ENCODE measurements around the gene CMKLR1. TPM values are rescaled to one million over a fixed set of nuclear protein-coding genes. Genes with fewer than 3 reads are reported as not detected.

Gene CMKLR1
- total RNA-seq, 1 donor from 2014 or later, result 47.5 TPM

- Mint-ChIP-seq H3K9me3 (ENCODE audit: unreplicated experiment) (no peaks in the 10 kb centered on the region), H3K27ac (ENCODE audit: unreplicated experiment) (peak overlapping the region; percentile 100), H3K4me3 (ENCODE audit: unreplicated experiment) (peak overlapping the region; percentile 19), H3K36me3 (ENCODE audit: unreplicated experiment) (peaks cover 3% of the 10 kb centered on the region), H3K27me3 (ENCODE audit: unreplicated experiment) (no peaks in the 10 kb centered on the region), H3K4me1 (ENCODE audit: unreplicated experiment) (peaks cover 78% of the 10 kb centered on the region)
- TF ChIP-seq CTCF (IDR thresholded peaks at IDR 0.05), result peak; percentile 54
- DNase-seq (ENCODE audit: extremely low spot score, unreplicated experiment), result peak; percentile 93
Observed at GRCh38 chr12:108302403-108303311, 36.5 kb downstream of the CMKLR1 start.

- peaks cover 3% of the 10 kb centered on the region for H3K36me3 Mint-ChIP-seq (ENCODE audit: unreplicated experiment)
- H3K4me1 Mint-ChIP-seq (ENCODE audit: unreplicated experiment), result peaks cover 73% of the 10 kb centered on the region
- DNase-seq (ENCODE audit: extremely low spot score, unreplicated experiment), result no peak
- H3K27ac Mint-ChIP-seq (ENCODE audit: unreplicated experiment), result peak overlapping the region; percentile 100
- peak overlapping the region; percentile 10 for H3K4me3 Mint-ChIP-seq (ENCODE audit: unreplicated experiment)
- no peak for TF ChIP-seq CTCF (IDR thresholded peaks at IDR 0.05)
- H3K9me3 Mint-ChIP-seq (ENCODE audit: unreplicated experiment), result no peaks in the 10 kb centered on the region
- no peaks in the 10 kb centered on the region for H3K27me3 Mint-ChIP-seq (ENCODE audit: unreplicated experiment)
Observed at GRCh38 chr12:108302016-108302402, 37.1 kb downstream of the CMKLR1 start.

- Mint-ChIP-seq H3K4me3 (ENCODE audit: unreplicated experiment) (no peak overlapping the region), H3K4me1 (ENCODE audit: unreplicated experiment) (peaks cover 72% of the 10 kb centered on the region), H3K9me3 (ENCODE audit: unreplicated experiment) (no peaks in the 10 kb centered on the region), H3K27me3 (ENCODE audit: unreplicated experiment) (no peaks in the 10 kb centered on the region), H3K27ac (ENCODE audit: unreplicated experiment) (peak overlapping the region; percentile 12), H3K36me3 (ENCODE audit: unreplicated experiment) (peaks cover 3% of the 10 kb centered on the region)
- DNase-seq (ENCODE audit: extremely low spot score, unreplicated experiment), result no peak
- TF ChIP-seq CTCF (IDR thresholded peaks at IDR 0.05), result no peak
Observed at GRCh38 chr12:108301346-108301745, 37.8 kb downstream of the CMKLR1 start.

GRCh38 chr12:108299980-108300696 is 39.0 kb downstream of the CMKLR1 start:
- DNase-seq (ENCODE audit: extremely low spot score, unreplicated experiment), result no peak
- H3K27ac Mint-ChIP-seq (ENCODE audit: unreplicated experiment), result no peak overlapping the region
- TF ChIP-seq CTCF (IDR thresholded peaks at IDR 0.05), result no peak
- H3K4me1 Mint-ChIP-seq (ENCODE audit: unreplicated experiment), result peaks cover 72% of the 10 kb centered on the region
- H3K9me3 Mint-ChIP-seq (ENCODE audit: unreplicated experiment), result no peaks in the 10 kb centered on the region
- H3K36me3 Mint-ChIP-seq (ENCODE audit: unreplicated experiment), result peaks cover 3% of the 10 kb centered on the region
- no peak overlapping the region for H3K4me3 Mint-ChIP-seq (ENCODE audit: unreplicated experiment)
- no peaks in the 10 kb centered on the region for H3K27me3 Mint-ChIP-seq (ENCODE audit: unreplicated experiment)

- H3K4me1 Mint-ChIP-seq (ENCODE audit: unreplicated experiment), result peaks cover 69% of the 10 kb centered on the region
- H3K36me3 Mint-ChIP-seq (ENCODE audit: unreplicated experiment), result peaks cover 3% of the 10 kb centered on the region
- H3K27me3 Mint-ChIP-seq (ENCODE audit: unreplicated experiment), result no peaks in the 10 kb centered on the region
- H3K27ac Mint-ChIP-seq (ENCODE audit: unreplicated experiment), result no peak overlapping the region
- H3K4me3 Mint-ChIP-seq (ENCODE audit: unreplicated experiment), result no peak overlapping the region
- DNase-seq (ENCODE audit: extremely low spot score, unreplicated experiment), result no peak
- no peak for TF ChIP-seq CTCF (IDR thresholded peaks at IDR 0.05)
- H3K9me3 Mint-ChIP-seq (ENCODE audit: unreplicated experiment), result no peaks in the 10 kb centered on the region
Observed at GRCh38 chr12:108299516-108299915, 39.6 kb downstream of the CMKLR1 start.
